Panc1 (cell line): ENCODE results near the gene NKAPL.

Experiments
- POLR2AphosphoS5 ChIP-seq: IDR thresholded peaks from 2 replicates; pipeline ENCODE4 v1.6.1; 2012; ENCODE audit warnings: mild to moderate bottlenecking, low read depth, low read length, moderate library complexity
- TF ChIP-seq, protein P1 (sequence below): fragments of 450-650 bp; IDR thresholded peaks from 2 replicates; pipeline ENCODE4 v1.5.1; 2017; ENCODE audit warnings: mild to moderate bottlenecking
- TF ChIP-seq, protein P2 (sequence below), 2 experiments: IDR thresholded peaks; 2 replicates each; pipeline ENCODE4 v1.6.1; 2011 to 2012; ENCODE audit warnings: low read depth in 2 of 2, control low read depth in 1 of 2, low read length in 1 of 2, mild to moderate bottlenecking in 1 of 2, moderate library complexity in 1 of 2; ENCODE audit not compliant: insufficient read depth in 1 of 2

DNA sequence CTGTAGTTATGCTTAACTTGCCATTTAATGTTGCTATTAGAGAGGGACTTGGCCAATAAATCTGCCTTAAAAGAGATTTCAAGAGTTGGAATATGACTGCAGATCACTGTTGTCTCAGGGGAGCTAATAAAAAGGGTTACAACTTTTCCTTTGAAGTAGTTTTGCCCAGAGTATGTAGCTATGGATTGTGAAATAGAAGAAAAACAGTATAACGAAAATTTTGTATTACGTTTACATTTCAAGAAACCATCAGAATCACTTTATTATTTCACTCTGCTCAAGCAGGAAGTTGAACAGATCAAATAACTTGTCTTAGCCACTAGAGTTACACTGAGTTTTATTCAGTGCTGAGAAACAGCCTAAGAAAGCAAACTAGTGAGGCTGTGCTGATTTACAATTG, 4.8 kb downstream of the NKAPL start:
- TF ChIP-seq, protein P1, sequence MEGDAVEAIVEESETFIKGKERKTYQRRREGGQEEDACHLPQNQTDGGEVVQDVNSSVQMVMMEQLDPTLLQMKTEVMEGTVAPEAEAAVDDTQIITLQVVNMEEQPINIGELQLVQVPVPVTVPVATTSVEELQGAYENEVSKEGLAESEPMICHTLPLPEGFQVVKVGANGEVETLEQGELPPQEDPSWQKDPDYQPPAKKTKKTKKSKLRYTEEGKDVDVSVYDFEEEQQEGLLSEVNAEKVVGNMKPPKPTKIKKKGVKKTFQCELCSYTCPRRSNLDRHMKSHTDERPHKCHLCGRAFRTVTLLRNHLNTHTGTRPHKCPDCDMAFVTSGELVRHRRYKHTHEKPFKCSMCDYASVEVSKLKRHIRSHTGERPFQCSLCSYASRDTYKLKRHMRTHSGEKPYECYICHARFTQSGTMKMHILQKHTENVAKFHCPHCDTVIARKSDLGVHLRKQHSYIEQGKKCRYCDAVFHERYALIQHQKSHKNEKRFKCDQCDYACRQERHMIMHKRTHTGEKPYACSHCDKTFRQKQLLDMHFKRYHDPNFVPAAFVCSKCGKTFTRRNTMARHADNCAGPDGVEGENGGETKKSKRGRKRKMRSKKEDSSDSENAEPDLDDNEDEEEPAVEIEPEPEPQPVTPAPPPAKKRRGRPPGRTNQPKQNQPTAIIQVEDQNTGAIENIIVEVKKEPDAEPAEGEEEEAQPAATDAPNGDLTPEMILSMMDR = no peak
- TF ChIP-seq POLR2AphosphoS5 = no peak
- TF ChIP-seq, protein P2, sequence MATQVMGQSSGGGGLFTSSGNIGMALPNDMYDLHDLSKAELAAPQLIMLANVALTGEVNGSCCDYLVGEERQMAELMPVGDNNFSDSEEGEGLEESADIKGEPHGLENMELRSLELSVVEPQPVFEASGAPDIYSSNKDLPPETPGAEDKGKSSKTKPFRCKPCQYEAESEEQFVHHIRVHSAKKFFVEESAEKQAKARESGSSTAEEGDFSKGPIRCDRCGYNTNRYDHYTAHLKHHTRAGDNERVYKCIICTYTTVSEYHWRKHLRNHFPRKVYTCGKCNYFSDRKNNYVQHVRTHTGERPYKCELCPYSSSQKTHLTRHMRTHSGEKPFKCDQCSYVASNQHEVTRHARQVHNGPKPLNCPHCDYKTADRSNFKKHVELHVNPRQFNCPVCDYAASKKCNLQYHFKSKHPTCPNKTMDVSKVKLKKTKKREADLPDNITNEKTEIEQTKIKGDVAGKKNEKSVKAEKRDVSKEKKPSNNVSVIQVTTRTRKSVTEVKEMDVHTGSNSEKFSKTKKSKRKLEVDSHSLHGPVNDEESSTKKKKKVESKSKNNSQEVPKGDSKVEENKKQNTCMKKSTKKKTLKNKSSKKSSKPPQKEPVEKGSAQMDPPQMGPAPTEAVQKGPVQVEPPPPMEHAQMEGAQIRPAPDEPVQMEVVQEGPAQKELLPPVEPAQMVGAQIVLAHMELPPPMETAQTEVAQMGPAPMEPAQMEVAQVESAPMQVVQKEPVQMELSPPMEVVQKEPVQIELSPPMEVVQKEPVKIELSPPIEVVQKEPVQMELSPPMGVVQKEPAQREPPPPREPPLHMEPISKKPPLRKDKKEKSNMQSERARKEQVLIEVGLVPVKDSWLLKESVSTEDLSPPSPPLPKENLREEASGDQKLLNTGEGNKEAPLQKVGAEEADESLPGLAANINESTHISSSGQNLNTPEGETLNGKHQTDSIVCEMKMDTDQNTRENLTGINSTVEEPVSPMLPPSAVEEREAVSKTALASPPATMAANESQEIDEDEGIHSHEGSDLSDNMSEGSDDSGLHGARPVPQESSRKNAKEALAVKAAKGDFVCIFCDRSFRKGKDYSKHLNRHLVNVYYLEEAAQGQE (IDR thresholded peaks at IDR 0.05; ENCODE audit: insufficient read depth in 1 of 2, low read depth in 2 of 2, low read length in 1 of 2) = no peak
